Ascending aorta (tissue), 2 donors: ENCODE measurements around the gene EXOC7. TPM values are rescaled to one million over a fixed set of nuclear protein-coding genes. Genes with fewer than 3 reads are reported as not detected.
A peak's percentile ranks its signal among the peaks of the same experiment; 100 is the strongest.

ENCODE experiments used
- DNase-seq, 2 donors: peaks; one replicate each; pipeline ENCODE4 v3.0.0-alpha.2; 2019; ENCODE audit warnings: low spot score in 2 of 2
- H3K27ac ChIP-seq, 2 donors: fragments of 200-600 bp; sonication (generic); one replicate each; pipeline ENCODE4 v1.5.1; 2016 to 2017; ENCODE audit warnings: mild to moderate bottlenecking in 1 of 2
- H3K27me3 ChIP-seq: fragments of 200-600 bp; sonication (generic); one replicate; pipeline ENCODE4 v1.5.1; 2017
- H3K36me3 ChIP-seq, 2 donors: fragments of 200-600 bp; sonication (generic); one replicate each; pipeline ENCODE4 v1.5.1; 2016
- H3K4me1 ChIP-seq, 2 donors: fragments of 200-600 bp; sonication (generic); one replicate each; pipeline ENCODE4 v1.5.1; 2016 to 2017; ENCODE audit warnings: mild to moderate bottlenecking in 1 of 2
- H3K4me3 ChIP-seq, 2 donors: fragments of 200-600 bp; sonication (generic); one replicate each; pipeline ENCODE4 v1.5.1; 2016 to 2017; ENCODE audit warnings: mild to moderate bottlenecking in 1 of 2
- H3K9me3 ChIP-seq, 2 donors: fragments of 200-600 bp; sonication (generic); one replicate each; pipeline ENCODE4 v1.5.1; 2016
- CTCF ChIP-seq, 3 experiments: fragments of 200-600 bp in 2 of 3; fragments of 450-650 bp in 1 of 3; sonication (generic) in 2 of 3; IDR thresholded peaks; one replicate each; pipeline ENCODE4 v1.5.1; 2016 to 2019; ENCODE audit warnings: antibody characterized with exemption in 3 of 3, mild to moderate bottlenecking in 1 of 3, moderate library complexity in 1 of 3
- intact Hi-C: fragments of 100-400 bp; cut with DNase I; formaldehyde crosslinking; loops from one replicate; pipeline ENCODE4 v1.15.1; 2023
- total RNA-seq: library from RNA; depleted of rRNA; stranded (reverse); fragments of >200 nt; gene quantifications from one replicate; pipeline ENCODE4 v1.1.0, GENCODE V29; 2016

The EXOC7 gene
- 123 TPM for total RNA-seq

- intact Hi-C loops = loop anchor here (2.0 kb wide), 1 partner anchor 31 kb away; the partner anchor contains the start of gene SRP68
- Histone ChIP-seq H3K27ac (peak within 1 kb of the TSS; percentile 76), H3K36me3 (peaks cover 12 to 21% of the 10 kb centered on the region in 2 donors), H3K9me3 (no peaks in the 10 kb centered on the region), H3K4me1 (peaks cover 5 to 8% of the 10 kb centered on the region in 2 donors), H3K4me3 (peak within 1 kb of the TSS; percentile 57 to 87), H3K27me3 (no peaks in the 10 kb centered on the region)
- TF ChIP-seq CTCF (IDR thresholded peaks at IDR 0.05) = peak in 1 of 3 experiments; percentile 15
- DNase-seq = peak; percentile 60 to 94
Observed at GRCh38 chr17:76103274-76104139, at the start of gene EXOC7. TSS of gene EXOC7 (minus strand) at chr17:76103787. CDS start at chr17:76103692, 95 bp downstream.

- Histone ChIP-seq H3K27me3 (no peaks in the 10 kb centered on the region), H3K4me3 (no peak overlapping the region), H3K4me1 (no peaks in the 10 kb centered on the region), H3K27ac (no peak overlapping the region), H3K36me3 (no peaks in the 10 kb centered on the region), H3K9me3 (no peaks in the 10 kb centered on the region)
- no peak for DNase-seq
- TF ChIP-seq CTCF (IDR thresholded peaks at IDR 0.05) = no peak
- intact Hi-C loops = no loop called here
Observed at GRCh38 chr17:76153202-76153601, 49.6 kb upstream of the EXOC7 start.

GRCh38 chr17:76152591-76152990 lies 49.0 kb upstream of the EXOC7 start:
- Histone ChIP-seq H3K27me3 (no peaks in the 10 kb centered on the region), H3K36me3 (no peaks in the 10 kb centered on the region), H3K4me1 (no peaks in the 10 kb centered on the region), H3K27ac (no peak overlapping the region), H3K4me3 (no peak overlapping the region), H3K9me3 (no peaks in the 10 kb centered on the region)
- no peak for DNase-seq
- no peak for TF ChIP-seq CTCF (IDR thresholded peaks at IDR 0.05)
- intact Hi-C loops = no loop called here

GRCh38 chr17:76151896-76152454 lies 48.4 kb upstream of the EXOC7 start:
- Histone ChIP-seq H3K36me3 (no peaks in the 10 kb centered on the region), H3K4me1 (no peaks in the 10 kb centered on the region), H3K27me3 (no peaks in the 10 kb centered on the region), H3K27ac (no peak overlapping the region), H3K4me3 (no peak overlapping the region), H3K9me3 (no peaks in the 10 kb centered on the region)
- no peak for DNase-seq
- intact Hi-C loops = no loop called here
- no peak for TF ChIP-seq CTCF (IDR thresholded peaks at IDR 0.05)

- Histone ChIP-seq H3K9me3 (no peaks in the 10 kb centered on the region), H3K4me3 (no peak overlapping the region), H3K27ac (no peak overlapping the region), H3K36me3 (no peaks in the 10 kb centered on the region), H3K27me3 (no peaks in the 10 kb centered on the region), H3K4me1 (no peaks in the 10 kb centered on the region)
- intact Hi-C loops = no loop called here
- no peak for TF ChIP-seq CTCF (IDR thresholded peaks at IDR 0.05)
- DNase-seq = no peak
Observed at GRCh38 chr17:76150712-76151622, 47.4 kb upstream of the EXOC7 start.
